Smooth muscle cell (in vitro differentiated cells): ENCODE data around the gene GNGT1. TPM values are rescaled to one million over a fixed set of nuclear protein-coding genes. Genes with fewer than 3 reads are reported as not detected.

Experiments
- DNase-seq: peaks from one replicate; lab custom pipeline; 2025; ENCODE audit not compliant: unreplicated experiment; lab: John Stamatoyannopoulos, UW
- H2AFZ ChIP-seq: fragments of 200-600 bp; sonication (generic); 2 replicates; pipeline ENCODE4 v1.6.0; 2016; ENCODE audit warnings: antibody characterized with exemption, low read depth, mild to moderate bottlenecking
- H3F3A ChIP-seq: fragments of 200-600 bp; sonication (generic); 2 replicates; pipeline ENCODE4 v1.6.0; 2017; ENCODE audit warnings: antibody characterized with exemption, low read depth
- H3K27ac ChIP-seq: fragments of 200-600 bp; sonication (generic); 2 replicates; pipeline ENCODE4 v1.5.1; 2016; ENCODE audit warnings: low read depth, mild to moderate bottlenecking
- H3K27me3 ChIP-seq: fragments of 200-600 bp; sonication (generic); 2 replicates; pipeline ENCODE4 v1.6.1; 2016; ENCODE audit warnings: low read depth, mild to moderate bottlenecking
- H3K36me3 ChIP-seq: fragments of 200-600 bp; sonication (generic); 2 replicates; pipeline ENCODE4 v1.5.1; 2016; ENCODE audit warnings: low read depth
- H3K4me1 ChIP-seq: fragments of 200-600 bp; sonication (generic); 2 replicates; pipeline ENCODE4 v1.5.1; 2016; ENCODE audit warnings: low read depth
- H3K4me2 ChIP-seq: fragments of 200-600 bp; sonication (generic); 2 replicates; pipeline ENCODE4 v1.6.0; 2016; ENCODE audit warnings: mild to moderate bottlenecking
- H3K4me3 ChIP-seq: fragments of 200-600 bp; sonication (generic); 2 replicates; pipeline ENCODE4 v1.5.1; 2016; ENCODE audit warnings: mild to moderate bottlenecking
- H3K79me2 ChIP-seq: fragments of 200-600 bp; sonication (generic); 2 replicates; pipeline ENCODE4 v1.6.0; 2016; ENCODE audit warnings: low read depth, mild to moderate bottlenecking
- H3K9ac ChIP-seq: fragments of 200-600 bp; sonication (generic); 2 replicates; pipeline ENCODE4 v1.6.0; 2016; ENCODE audit warnings: low read depth
- H3K9me3 ChIP-seq: fragments of 200-600 bp; sonication (generic); replicated peaks from 2 replicates; pipeline ENCODE4 v1.5.1; 2016; ENCODE audit warnings: low read depth
- H4K20me1 ChIP-seq: fragments of 200-600 bp; sonication (generic); 2 replicates; pipeline ENCODE4 v1.6.0; 2016; ENCODE audit warnings: low read depth
- CTCF ChIP-seq: fragments of 200-600 bp; sonication (generic); IDR thresholded peaks from 2 replicates; pipeline ENCODE4 v1.5.1; 2017; ENCODE audit warnings: borderline replicate concordance, mild to moderate bottlenecking, antibody characterized with exemption; ENCODE audit not compliant: insufficient read depth, poor library complexity, severe bottlenecking
- WGBS: methylation state at CpG from one replicate; pipeline ENCODE4 v1.1.7; 2016; ENCODE audit warnings: low lambda C conversion rate; 5-methylcytosine and 5-hydroxymethylcytosine counted together
- polyA plus RNA-seq: library from polyadenylated mRNA; unstranded; fragments of >200 nt; fragmentation: Nextera tagmentation; extraction: Ambion mirVana; gene quantifications from 2 replicates; pipeline ENCODE4 v1.2.1, GENCODE V29; 2016
- total RNA-seq: library from RNA; depleted of rRNA; stranded (reverse); fragments of >200 nt; gene quantifications from 2 replicates; pipeline ENCODE4 v1.2.3, GENCODE V29; 2014

The GNGT1 gene
- total and polyA plus RNA-seq, 2 experiments from 2014 or later: not detected

GRCh38 chr7:93862651-93863050 is 43.7 kb upstream of the GNGT1 start:
- Histone ChIP-seq H3K9me3 (no peaks in the 10 kb centered on the region), H3K27ac (no peak overlapping the region), H3F3A (no peaks in the 10 kb centered on the region), H3K27me3 (no peaks in the 10 kb centered on the region), H3K79me2 (no peaks in the 10 kb centered on the region), H3K4me2 (no peak overlapping the region), H3K4me3 (no peak overlapping the region), H3K9ac (no peak overlapping the region), H2AFZ (no peak overlapping the region), H3K36me3 (no peaks in the 10 kb centered on the region), H3K4me1 (no peaks in the 10 kb centered on the region), H4K20me1 (no peaks in the 10 kb centered on the region)
- DNase-seq: no peak
- WGBS: 84% methylated on average over 2 of the region's 2 CpGs
- no peak for TF ChIP-seq CTCF

GRCh38 chr7:93866886-93867285 is 39.5 kb upstream of the GNGT1 start:
- Histone ChIP-seq H3K79me2 (no peaks in the 10 kb centered on the region), H3K4me2 (no peak overlapping the region), H3K36me3 (no peaks in the 10 kb centered on the region), H3K4me1 (no peaks in the 10 kb centered on the region), H3K9me3 (no peaks in the 10 kb centered on the region), H3K27ac (no peak overlapping the region), H3F3A (no peaks in the 10 kb centered on the region), H3K9ac (no peak overlapping the region), H3K4me3 (no peak overlapping the region), H2AFZ (no peak overlapping the region), H3K27me3 (no peaks in the 10 kb centered on the region), H4K20me1 (no peaks in the 10 kb centered on the region)
- TF ChIP-seq CTCF: no peak
- DNase-seq: no peak
- 96% methylated on average over 3 of the region's 3 CpGs for WGBS

- Histone ChIP-seq H3K4me3 (no peak overlapping the region), H3K27me3 (no peaks in the 10 kb centered on the region), H3K27ac (no peak overlapping the region), H4K20me1 (no peaks in the 10 kb centered on the region), H3F3A (no peaks in the 10 kb centered on the region), H3K4me1 (no peaks in the 10 kb centered on the region), H3K9me3 (no peaks in the 10 kb centered on the region), H3K79me2 (no peaks in the 10 kb centered on the region), H3K36me3 (no peaks in the 10 kb centered on the region), H3K9ac (no peak overlapping the region), H3K4me2 (no peak overlapping the region), H2AFZ (no peak overlapping the region)
- no peak for DNase-seq
- TF ChIP-seq CTCF: no peak
- 77% methylated on average over 1 of the region's 1 CpG for WGBS
Observed at GRCh38 chr7:93873998-93874574, 32.3 kb upstream of the GNGT1 start.

GRCh38 chr7:93877742-93878141 is 28.6 kb upstream of the GNGT1 start:
- no peaks in the 10 kb centered on the region for H3F3A ChIP-seq
- H3K9me3 ChIP-seq: no peaks in the 10 kb centered on the region
- 85% methylated on average over 3 of the region's 3 CpGs for WGBS
- no peak for TF ChIP-seq CTCF
- H3K36me3 ChIP-seq: no peaks in the 10 kb centered on the region
- H3K4me3 ChIP-seq: no peak overlapping the region
- no peak overlapping the region for H3K4me2 ChIP-seq
- no peak overlapping the region for H3K9ac ChIP-seq
- H3K79me2 ChIP-seq: no peaks in the 10 kb centered on the region
- no peaks in the 10 kb centered on the region for H4K20me1 ChIP-seq
- DNase-seq: no peak
- no peak overlapping the region for H2AFZ ChIP-seq
- H3K27ac ChIP-seq: no peak overlapping the region
- no peaks in the 10 kb centered on the region for H3K27me3 ChIP-seq
- no peaks in the 10 kb centered on the region for H3K4me1 ChIP-seq
